Kidney (tissue), 14 donors: ENCODE measurements around the gene CCDC102A. TPM values are rescaled to one million over a fixed set of nuclear protein-coding genes. Genes with fewer than 3 reads are reported as not detected.

Experiments
- DNase-seq, 5 donors: peaks; one replicate each; pipeline ENCODE4 v3.0.0-alpha.2; 2013 to 2020
- FAIRE-seq: peaks from 2 replicates; lab custom pipeline; 2012; peaks lifted over from hg19 to GRCh38; lab: Jason Lieb, UNC
- H3K27ac ChIP-seq, 2 donors: one replicate each; pipeline ENCODE4 v1.7.0; 2013; ENCODE audit warnings: low read depth in 2 of 2, low read length in 2 of 2, inconsistent platforms in 1 of 2
- H3K27me3 ChIP-seq: one replicate; pipeline ENCODE4 v1.7.1; 2013; ENCODE audit warnings: low read length, inconsistent platforms; ENCODE audit not compliant: control insufficient read depth, insufficient read depth
- H3K36me3 ChIP-seq, 3 donors: one replicate each; pipeline versions ENCODE4 v1.7.0 to v1.7.1; 2013; ENCODE audit warnings: low read length in 3 of 3, control low read depth in 1 of 3, inconsistent platforms in 1 of 3; ENCODE audit not compliant: insufficient read depth in 3 of 3, control insufficient read depth in 2 of 3
- H3K4me1 ChIP-seq, 3 donors: one replicate each; pipeline versions ENCODE4 v1.7.0 to v1.7.1; 2013; ENCODE audit warnings: low read length in 3 of 3, inconsistent platforms in 1 of 3, low read depth in 1 of 3; ENCODE audit not compliant: control insufficient read depth in 2 of 3, insufficient read depth in 2 of 3
- H3K4me3 ChIP-seq, 3 donors: one replicate each; pipeline versions ENCODE4 v1.7.0 to v1.8.1; 2013; ENCODE audit warnings: low read length in 3 of 3, control low read depth in 1 of 3, inconsistent platforms in 1 of 3
- H3K9ac ChIP-seq, 3 donors: one replicate each; pipeline versions ENCODE4 v1.7.0 to v1.7.1; 2013; ENCODE audit warnings: low read length in 3 of 3, control low read depth in 1 of 3, inconsistent platforms in 1 of 3
- H3K9me3 ChIP-seq, 3 donors: one replicate each; pipeline versions ENCODE4 v1.7.0 to v1.7.1; 2013; ENCODE audit warnings: low read length in 3 of 3, control low read depth in 1 of 3, inconsistent platforms in 1 of 3; ENCODE audit not compliant: control insufficient read depth in 2 of 3, insufficient read depth in 1 of 3
- intact Hi-C: fragments of 100-400 bp; cut with DNase I; formaldehyde crosslinking; loops from one replicate; pipeline ENCODE4 v1.11.1; 2022
- polyA plus RNA-seq: library from polyadenylated mRNA; stranded (reverse); fragments of 350-450 nt; fragmentation: Illumina TruSeq; extraction: RNeasy Lipid Tissue Mini Kit (QIAGEN cat#74804); gene quantifications from one replicate; pipeline ENCODE4 v1.2.3, GENCODE V29; 2014; ENCODE audit warnings: low read depth, low replicate concordance; ENCODE audit not compliant: insufficient read depth
- total RNA-seq: library from RNA; stranded (reverse); fragmentation: NEBNext Ultra II Directional; extraction: Animal tissue kit (Norgen Biotek cat#: 25700); gene quantifications from one replicate; pipeline ENCODE4 v1.2.1, GENCODE V29; 2021
- TF ChIP-seq, protein P1 (sequence below): IDR thresholded peaks from 3 replicates; pipeline ENCODE4 v1.5.1; 2012; ENCODE audit warnings: mild to moderate bottlenecking, moderate library complexity, borderline replicate concordance; ENCODE audit not compliant: insufficient read depth; ENCODE audit errors: extremely low read depth
- donor health status: control.
- donor health status: control.
- donor health status: control.
- donor health status: control.
- donor health status: control.
- donor health status: DM: yes; HTN: yes; CAD: no.
- donor health status: Normal renal cell carcinoma (clear cell type).

The CCDC102A gene
- total and polyA plus RNA-seq, 2 donors from 2014 or later: 5.7 to 11.9 TPM

DNA sequence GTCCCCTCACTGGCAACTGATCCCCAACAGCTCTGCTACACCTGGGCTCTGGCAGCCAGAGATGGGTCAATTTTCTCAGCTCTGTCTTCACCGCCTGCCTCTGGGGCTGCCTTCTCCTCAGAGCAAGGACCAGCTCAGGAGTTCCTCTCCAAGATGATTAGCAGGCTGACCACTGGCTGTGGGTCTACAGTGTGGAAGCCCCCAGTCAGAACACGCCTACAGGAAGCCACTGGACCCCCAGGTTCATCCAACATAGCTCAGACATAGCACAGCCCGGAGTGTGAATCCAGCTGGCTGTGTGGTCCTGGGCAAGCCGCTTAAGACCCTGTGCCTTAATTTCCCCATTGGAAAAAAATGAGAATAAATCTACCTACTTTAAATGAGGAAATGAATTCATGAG, 55.0 kb downstream of the CCDC102A start:
- FAIRE-seq: no peak
- no peaks in the 10 kb centered on the region for H3K36me3 ChIP-seq
- H3K9me3 ChIP-seq: no peaks in the 10 kb centered on the region
- intact Hi-C loops: no loop called here
- peaks cover 0 to 58% (median 43%) of the 10 kb centered on the region in 3 donors for H3K4me1 ChIP-seq
- H3K27ac ChIP-seq: peak overlapping the region in 1 of 2 donors; percentile 11
- H3K4me3 ChIP-seq: no peak overlapping the region
- DNase-seq: no peak
- TF ChIP-seq, protein P1, sequence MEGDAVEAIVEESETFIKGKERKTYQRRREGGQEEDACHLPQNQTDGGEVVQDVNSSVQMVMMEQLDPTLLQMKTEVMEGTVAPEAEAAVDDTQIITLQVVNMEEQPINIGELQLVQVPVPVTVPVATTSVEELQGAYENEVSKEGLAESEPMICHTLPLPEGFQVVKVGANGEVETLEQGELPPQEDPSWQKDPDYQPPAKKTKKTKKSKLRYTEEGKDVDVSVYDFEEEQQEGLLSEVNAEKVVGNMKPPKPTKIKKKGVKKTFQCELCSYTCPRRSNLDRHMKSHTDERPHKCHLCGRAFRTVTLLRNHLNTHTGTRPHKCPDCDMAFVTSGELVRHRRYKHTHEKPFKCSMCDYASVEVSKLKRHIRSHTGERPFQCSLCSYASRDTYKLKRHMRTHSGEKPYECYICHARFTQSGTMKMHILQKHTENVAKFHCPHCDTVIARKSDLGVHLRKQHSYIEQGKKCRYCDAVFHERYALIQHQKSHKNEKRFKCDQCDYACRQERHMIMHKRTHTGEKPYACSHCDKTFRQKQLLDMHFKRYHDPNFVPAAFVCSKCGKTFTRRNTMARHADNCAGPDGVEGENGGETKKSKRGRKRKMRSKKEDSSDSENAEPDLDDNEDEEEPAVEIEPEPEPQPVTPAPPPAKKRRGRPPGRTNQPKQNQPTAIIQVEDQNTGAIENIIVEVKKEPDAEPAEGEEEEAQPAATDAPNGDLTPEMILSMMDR: no peak
- no peak overlapping the region for H3K9ac ChIP-seq
- H3K27me3 ChIP-seq: no peaks in the 10 kb centered on the region

DNA sequence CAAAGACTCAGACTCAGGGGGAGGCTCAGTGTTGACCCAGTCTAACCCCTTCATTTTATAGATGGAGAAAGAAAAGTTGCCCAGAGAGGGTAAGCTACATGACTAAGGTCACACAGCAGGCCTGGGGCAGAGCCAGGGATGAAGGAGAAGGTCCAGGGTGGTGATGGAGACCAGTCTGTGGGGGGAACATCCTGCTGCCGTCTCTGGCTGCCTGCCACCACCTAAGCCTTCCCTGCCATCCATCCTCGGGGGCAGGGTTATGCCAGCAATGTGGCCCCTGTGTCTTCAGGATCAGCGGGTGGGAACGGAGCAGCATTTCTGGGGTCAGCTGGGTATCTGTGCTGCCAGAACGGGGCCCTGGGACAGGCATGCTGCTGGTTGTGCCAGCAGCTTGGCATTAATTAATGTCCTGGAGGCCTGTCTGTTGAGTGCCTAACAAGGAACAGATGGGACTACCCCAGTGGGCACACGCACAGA, 55.6 kb downstream of the CCDC102A start:
- H3K4me1 ChIP-seq: peaks cover 0 to 64% (median 49%) of the 10 kb centered on the region in 3 donors
- H3K4me3 ChIP-seq: no peak overlapping the region
- no peaks in the 10 kb centered on the region for H3K36me3 ChIP-seq
- FAIRE-seq (no peak), DNase-seq (no peak)
- intact Hi-C loops: no loop called here
- TF ChIP-seq, protein P1: no peak
- H3K27ac ChIP-seq: peak overlapping the region; percentile 11 to 45
- no peaks in the 10 kb centered on the region for H3K9me3 ChIP-seq
- no peaks in the 10 kb centered on the region for H3K27me3 ChIP-seq
- H3K9ac ChIP-seq: peak overlapping the region in 1 of 3 donors; percentile 48

GRCh38 chr16:57479976-57480753, 56.2 kb downstream of the CCDC102A start:
- peak overlapping the region; percentile 68 to 71 for H3K27ac ChIP-seq
- TF ChIP-seq, protein P1: no peak
- peaks cover 0 to under 1% (median 0%) of the 10 kb centered on the region in 3 donors for H3K36me3 ChIP-seq
- peak overlapping the region; percentile 26 to 72 (median 70) for H3K4me3 ChIP-seq
- no peaks in the 10 kb centered on the region for H3K27me3 ChIP-seq
- intact Hi-C loops: no loop called here
- H3K9me3 ChIP-seq: no peaks in the 10 kb centered on the region
- DNase-seq (peak in 2 of 5 donors; percentile 64 to 91), FAIRE-seq (no peak)
- H3K9ac ChIP-seq: peak overlapping the region in 1 of 3 donors; percentile 55
- H3K4me1 ChIP-seq: peaks cover 0 to 60% (median 47%) of the 10 kb centered on the region in 3 donors
